HUES64 (cell line): ENCODE data around the gene IQCN.

Experiments used
- H3K27ac ChIP-seq: 2 replicates; pipeline ENCODE4 v1.7.0; 2013; ENCODE audit warnings: low read depth, low read length, inconsistent platforms
- H3K27me3 ChIP-seq: 2 replicates; pipeline ENCODE4 v1.6.1; 2013; ENCODE audit warnings: mild to moderate bottlenecking, low read length; ENCODE audit not compliant: insufficient read depth
- H3K36me3 ChIP-seq: 2 replicates; pipeline ENCODE4 v1.6.1; 2013; ENCODE audit warnings: mild to moderate bottlenecking, low read length; ENCODE audit not compliant: insufficient read depth
- H3K4me1 ChIP-seq: 2 replicates; pipeline ENCODE4 v1.6.1; 2013; ENCODE audit warnings: mild to moderate bottlenecking, low read length, moderate library complexity; ENCODE audit not compliant: insufficient read depth
- H3K4me3 ChIP-seq: 2 replicates; pipeline ENCODE4 v1.5.1; 2013; ENCODE audit warnings: mild to moderate bottlenecking, low read length, moderate library complexity
- H3K9ac ChIP-seq: 2 replicates; pipeline ENCODE4 v1.6.1; 2013; ENCODE audit warnings: mild to moderate bottlenecking, low read depth, low read length
- H3K9me3 ChIP-seq: 2 replicates; pipeline ENCODE4 v1.6.1; 2013; ENCODE audit warnings: low read depth, low read length; ENCODE audit not compliant: insufficient read depth
- WGBS: fragments of 150-250, 120-280 bp; methylation state at CpG from one replicate; pipeline ENCODE4 v1.1.7; 2013; ENCODE audit warnings: missing lambda C conversion rate; 5-methylcytosine and 5-hydroxymethylcytosine counted together

IQCN gene

DNA sequence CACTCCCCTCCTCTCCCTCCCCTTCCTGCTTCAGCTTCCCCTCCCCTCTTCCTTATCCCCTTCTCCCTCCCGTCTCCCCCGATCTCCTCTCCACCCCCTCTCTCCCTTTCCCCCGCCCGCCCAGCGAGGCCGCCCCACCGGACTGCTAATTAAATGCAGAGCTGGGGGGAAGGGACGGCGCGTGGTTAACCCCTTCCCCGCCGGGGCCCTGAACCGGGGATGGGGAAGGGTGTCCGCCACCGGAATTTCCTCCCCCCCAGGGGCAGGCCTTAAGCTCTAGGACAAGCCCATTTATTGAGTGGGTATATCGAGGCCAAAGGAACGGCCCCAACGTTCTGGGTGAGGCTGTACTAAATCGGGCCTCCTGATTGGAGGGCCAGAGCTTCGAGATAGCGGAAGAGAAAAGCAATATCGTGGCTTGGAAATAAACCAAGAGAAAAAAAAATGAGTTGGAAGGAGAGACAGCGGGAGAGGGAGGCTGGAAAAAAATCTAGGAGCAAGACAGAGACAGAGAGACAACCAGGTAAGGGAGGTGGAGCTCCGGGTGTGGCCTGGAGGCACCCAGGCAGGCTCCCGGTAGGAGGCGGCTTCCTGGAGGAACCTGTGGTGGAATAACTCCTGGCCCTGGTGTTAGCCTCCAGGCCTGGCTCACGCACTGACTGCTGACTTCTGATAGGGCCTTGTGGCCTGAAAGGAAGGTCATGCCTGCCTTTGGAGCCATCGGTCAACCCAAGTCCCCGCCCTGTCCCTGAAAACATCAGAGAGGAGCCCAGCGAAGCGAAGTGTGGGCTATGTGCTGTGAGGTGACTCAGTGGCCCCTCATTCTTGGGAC lies 18.8 kb upstream of the IQCN start:
- Histone ChIP-seq H3K9ac (peak overlapping the region; percentile 79), H3K4me3 (peak overlapping the region; percentile 83), H3K9me3 (no peaks in the 10 kb centered on the region), H3K36me3 (no peaks in the 10 kb centered on the region), H3K27ac (peak overlapping the region; percentile 97), H3K4me1 (peaks cover 18% of the 10 kb centered on the region), H3K27me3 (no peaks in the 10 kb centered on the region)
- WGBS: 3% methylated on average over 27 of the region's 31 CpGs

DNA sequence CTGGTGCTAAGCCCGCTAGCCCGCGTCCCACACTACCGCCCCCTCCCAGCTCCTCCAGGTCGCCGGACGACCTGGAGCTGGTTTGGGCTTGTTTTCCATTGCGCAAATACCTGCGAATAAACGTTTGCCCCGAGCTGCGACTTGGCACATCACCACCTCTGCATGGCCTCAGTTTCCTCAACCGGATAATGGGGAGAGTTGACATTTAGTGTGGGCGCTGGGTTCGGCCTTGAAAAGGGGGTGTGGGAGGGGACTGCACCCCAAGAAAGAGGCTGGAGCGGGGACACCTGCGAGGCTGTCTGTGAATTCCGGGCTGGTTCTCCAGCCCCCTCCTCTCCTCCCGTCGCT lies 18.2 kb upstream of the IQCN start:
- H3K4me3 ChIP-seq: peak overlapping the region; percentile 83
- H3K4me1 ChIP-seq: peaks cover 21% of the 10 kb centered on the region
- WGBS: 0% methylated on average over 20 of the region's 20 CpGs
- no peaks in the 10 kb centered on the region for H3K9me3 ChIP-seq
- H3K27me3 ChIP-seq: no peaks in the 10 kb centered on the region
- peak overlapping the region; percentile 97 for H3K27ac ChIP-seq
- H3K9ac ChIP-seq: peak overlapping the region; percentile 79
- H3K36me3 ChIP-seq: no peaks in the 10 kb centered on the region

DNA sequence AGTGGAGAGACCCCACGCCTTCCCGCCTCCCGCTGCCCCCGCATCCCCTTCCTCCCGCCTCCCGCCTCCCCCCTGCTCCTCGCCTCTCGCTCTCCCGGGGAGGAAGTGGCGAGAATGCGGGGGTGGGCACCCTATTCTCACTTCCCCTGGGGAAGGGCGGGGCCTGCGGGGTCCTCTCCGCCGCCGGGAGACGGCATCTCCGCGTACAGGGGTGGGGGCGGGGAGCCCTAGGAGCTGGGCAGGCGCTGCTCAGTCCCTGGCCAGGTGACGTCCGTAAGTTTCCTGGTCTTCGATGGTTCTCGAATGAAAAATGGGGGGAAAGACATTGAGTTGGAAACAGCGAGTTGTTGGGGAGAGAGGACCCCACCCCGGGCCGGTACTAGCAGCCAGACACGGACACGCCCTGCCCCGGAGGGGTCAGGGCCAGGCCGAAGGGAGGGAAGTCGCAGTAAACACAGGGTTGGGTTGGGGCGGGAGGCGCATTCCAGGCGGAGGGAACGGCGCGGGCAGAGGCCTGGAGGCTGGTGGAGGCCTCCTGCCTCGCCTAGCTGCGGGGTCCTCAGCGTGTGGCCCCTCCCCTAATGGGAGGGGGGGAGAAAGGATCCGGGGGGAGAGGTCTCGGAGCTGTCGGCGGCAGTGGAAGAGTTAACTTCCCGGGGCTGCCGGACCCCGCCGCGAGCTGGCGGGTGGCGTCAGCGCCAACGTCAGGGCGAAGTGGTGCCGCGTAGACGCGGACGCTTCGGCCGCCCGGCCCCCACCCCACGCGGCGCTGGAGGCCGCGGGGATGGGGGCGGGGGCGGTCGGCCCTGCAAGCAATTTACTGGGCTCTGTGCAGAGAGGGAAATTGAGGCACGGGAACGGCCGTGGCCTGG lies 17.6 kb upstream of the IQCN start:
- Histone ChIP-seq H3K4me1 (peaks cover 22% of the 10 kb centered on the region), H3K27me3 (no peaks in the 10 kb centered on the region)
- under 1% methylated on average over 75 of the region's 75 CpGs for WGBS

DNA sequence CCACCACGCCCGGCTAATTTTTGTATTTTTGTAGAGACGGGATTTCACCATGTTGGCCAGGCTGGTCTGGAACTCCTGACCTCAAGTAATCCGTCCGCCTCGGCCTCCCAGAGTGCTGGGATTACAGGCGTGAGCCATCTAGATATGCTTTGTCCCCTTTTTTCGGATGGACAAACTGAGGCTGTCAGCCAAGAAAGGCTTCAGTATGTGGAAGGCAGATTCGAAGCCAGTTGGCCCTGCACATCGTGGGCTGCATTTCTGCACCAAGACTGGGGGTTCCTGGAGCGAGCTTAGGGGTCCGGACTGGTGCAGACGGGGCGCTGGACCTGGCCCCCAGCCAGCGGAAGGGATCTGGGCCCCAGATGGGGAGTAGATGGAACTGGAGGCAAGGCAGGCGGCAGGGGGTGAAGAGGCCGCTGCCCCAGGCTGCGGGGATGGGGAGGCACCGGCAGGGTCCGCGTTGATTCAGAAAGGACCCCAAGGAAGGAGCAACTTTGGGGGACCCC lies 16.8 kb upstream of the IQCN start:
- Histone ChIP-seq H3K27me3 (no peaks in the 10 kb centered on the region), H3K9ac (peak overlapping the region; percentile 79), H3K4me1 (peaks cover 22% of the 10 kb centered on the region), H3K4me3 (peak overlapping the region; percentile 83), H3K27ac (peak overlapping the region; percentile 97), H3K9me3 (no peaks in the 10 kb centered on the region), H3K36me3 (no peaks in the 10 kb centered on the region)
- 50% methylated on average over 21 of the region's 21 CpGs for WGBS

More for the DNA sequence above, 17.6 kb upstream of the IQCN start:
- Histone ChIP-seq H3K36me3 (no peaks in the 10 kb centered on the region), H3K9ac (peak overlapping the region; percentile 79), H3K4me3 (peak overlapping the region; percentile 83), H3K9me3 (no peaks in the 10 kb centered on the region), H3K27ac (peak overlapping the region; percentile 97)

DNA sequence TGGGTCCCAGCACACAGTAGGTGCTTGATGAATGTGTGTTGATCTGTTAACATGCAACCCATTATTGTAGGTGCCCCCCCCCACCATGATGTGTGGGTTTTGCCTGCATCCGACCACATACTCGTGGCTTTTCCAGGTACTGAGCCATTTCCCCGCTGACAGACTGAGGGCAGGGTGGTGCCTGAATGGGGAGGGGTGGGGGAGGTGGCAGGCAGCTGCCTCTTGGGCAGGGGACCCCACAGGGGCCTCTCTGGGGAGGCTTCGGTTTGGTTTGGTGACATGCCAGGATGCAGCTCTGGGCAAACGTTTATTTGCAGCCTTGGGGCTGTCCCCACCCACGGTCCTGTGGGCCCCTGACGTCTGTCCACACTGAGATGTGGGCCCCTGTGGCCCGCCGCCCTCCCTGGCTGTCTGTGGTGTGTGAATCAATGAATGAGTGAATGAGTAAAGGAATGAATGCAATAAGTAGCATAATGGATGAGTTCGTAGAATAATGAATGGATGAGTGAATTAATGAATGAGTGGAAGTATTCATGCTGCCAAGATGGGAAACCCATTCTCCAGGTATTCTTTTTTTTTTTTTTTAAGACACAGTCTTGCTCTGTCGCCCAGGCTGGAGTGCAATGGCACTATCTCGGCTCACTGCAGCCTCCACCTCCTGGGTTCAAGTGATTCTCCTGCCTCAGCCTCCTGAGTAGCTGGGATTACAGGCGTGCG lies 16.2 kb upstream of the IQCN start:
- WGBS: 80% methylated on average over 14 of the region's 14 CpGs
- H3K4me1 ChIP-seq: peaks cover 22% of the 10 kb centered on the region
- H3K27ac ChIP-seq: no peak overlapping the region
- H3K9me3 ChIP-seq: no peaks in the 10 kb centered on the region
- no peaks in the 10 kb centered on the region for H3K27me3 ChIP-seq
- H3K9ac ChIP-seq: no peak overlapping the region
- H3K4me3 ChIP-seq: no peak overlapping the region
- no peaks in the 10 kb centered on the region for H3K36me3 ChIP-seq

DNA sequence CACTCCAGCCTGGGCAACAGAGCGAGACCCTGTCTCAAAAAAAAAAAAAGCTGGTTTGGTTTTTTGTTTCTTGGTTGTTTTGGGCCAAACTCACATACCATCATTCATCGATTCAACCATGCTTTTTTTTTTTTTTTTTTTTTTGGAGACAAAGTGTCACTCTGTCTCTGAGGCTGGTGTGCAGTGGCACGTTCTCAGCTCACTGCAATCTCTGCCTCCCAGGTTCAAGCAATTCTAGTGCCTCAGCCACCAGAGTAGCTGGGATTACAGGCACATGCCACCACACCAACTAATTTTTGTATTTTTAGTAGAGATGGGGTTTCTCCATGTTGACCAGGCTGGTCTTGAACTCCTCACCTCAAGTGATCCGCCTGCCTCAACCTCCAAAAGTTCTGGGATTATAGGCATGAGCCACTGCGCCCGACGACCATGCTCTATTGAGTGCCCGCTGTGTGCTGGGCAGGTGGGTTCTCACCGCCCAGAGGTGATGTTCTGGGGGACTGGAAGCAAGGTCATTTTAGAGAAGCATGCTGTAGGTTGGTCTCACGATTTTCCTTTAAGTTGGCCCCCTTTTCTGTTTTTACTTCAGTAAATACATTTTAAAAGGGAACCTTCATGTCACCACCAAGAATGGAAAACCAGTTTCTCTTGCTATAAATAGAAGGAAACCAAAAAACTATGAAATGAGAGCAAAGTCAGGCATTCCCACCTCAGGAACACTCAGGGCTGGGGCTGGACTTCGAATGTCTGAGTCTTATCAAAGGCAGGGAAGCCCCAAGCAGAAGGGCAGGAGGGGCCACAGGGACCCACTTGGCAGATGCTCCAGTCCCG lies 15.4 kb upstream of the IQCN start:
- peaks cover 22% of the 10 kb centered on the region for H3K4me1 ChIP-seq

DNA sequence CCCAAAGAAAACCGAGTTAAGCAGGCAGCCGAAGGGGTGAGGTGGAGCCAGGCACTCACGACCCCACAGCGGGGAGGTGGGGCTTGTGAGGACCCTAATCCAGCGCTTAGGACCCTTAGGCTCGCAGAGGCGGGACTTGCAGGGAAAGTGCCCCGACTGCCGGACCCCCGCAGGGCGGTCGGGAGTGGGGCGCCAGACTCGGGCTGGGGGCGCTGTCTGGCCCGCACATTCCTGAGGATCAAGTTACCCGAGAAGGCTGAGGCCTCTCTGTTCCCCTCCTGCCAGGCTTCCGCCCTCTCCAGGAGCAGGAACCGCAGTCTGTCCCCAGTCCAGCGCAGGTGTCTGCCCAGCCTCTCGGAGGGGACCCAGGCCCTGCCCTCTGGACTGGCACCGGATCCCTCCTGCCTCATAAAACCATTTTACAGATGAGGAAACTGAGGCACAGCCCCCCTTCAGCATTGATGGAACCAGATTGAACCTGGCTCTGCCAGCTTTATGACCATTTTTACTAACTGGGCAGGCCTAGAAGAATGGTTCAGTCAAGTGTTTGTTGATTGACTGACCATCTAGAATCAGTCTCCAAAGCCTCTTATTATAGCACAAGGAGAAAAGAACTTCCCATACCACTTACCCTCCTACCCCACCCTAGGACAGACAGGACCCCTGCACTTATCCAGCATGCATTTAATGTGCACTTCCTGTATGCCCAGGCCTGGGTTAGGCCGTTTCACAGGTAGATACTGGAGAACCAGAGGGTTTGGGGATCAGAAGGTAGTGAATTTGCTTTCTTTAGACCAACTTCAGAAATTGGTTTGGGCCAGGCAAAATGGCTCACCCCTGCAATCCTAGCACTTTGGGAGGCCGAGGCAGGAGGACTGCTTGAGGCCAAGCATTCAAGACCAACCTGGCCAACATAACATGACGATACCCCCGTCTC lies 13.9 kb upstream of the IQCN start:
- Histone ChIP-seq H3K4me1 (peaks cover 14% of the 10 kb centered on the region), H3K9me3 (no peaks in the 10 kb centered on the region), H3K4me3 (peak overlapping the region; percentile 43), H3K27me3 (no peaks in the 10 kb centered on the region), H3K27ac (peak overlapping the region; percentile 68), H3K36me3 (no peaks in the 10 kb centered on the region), H3K9ac (peak overlapping the region; percentile 47)
- 15% methylated on average over 26 of the region's 26 CpGs for WGBS

More for the DNA sequence above, 15.4 kb upstream of the IQCN start:
- Histone ChIP-seq H3K4me3 (no peak overlapping the region), H3K9me3 (no peaks in the 10 kb centered on the region), H3K36me3 (no peaks in the 10 kb centered on the region), H3K9ac (no peak overlapping the region), H3K27ac (no peak overlapping the region), H3K27me3 (no peaks in the 10 kb centered on the region)
- 86% methylated on average over 12 of the region's 12 CpGs for WGBS

DNA sequence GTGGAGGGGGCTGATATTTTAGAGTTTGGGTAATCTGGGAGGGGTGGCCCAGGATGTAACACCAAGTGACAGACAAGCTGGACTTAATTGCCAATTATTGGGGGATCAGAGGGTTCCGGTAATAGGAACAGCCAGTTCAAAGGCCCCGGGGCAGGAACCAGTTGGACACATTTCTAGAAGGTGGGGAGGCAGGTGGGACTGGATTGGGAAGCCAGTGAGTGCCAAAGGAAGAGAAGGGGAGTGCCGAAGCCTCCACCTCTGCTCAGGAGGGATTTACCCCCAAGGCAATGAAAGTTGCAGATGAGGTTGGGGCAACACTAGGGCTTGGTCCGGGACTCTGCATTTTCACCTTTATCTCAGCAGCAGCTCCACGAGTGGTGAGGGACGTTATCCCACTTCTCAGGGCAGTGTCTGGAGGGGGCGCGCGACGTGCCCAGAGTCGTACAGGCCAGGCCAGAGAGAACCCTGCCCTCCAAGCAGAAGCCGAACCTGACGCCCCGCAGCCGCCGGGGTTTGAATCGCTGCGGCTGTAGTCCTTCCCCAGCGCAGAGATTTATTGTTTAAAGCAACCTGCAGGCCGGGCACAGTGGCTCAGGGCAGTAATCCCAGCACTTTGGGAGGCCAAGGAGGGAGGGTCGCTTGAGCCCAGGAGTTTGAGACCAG lies 12.9 kb upstream of the IQCN start:
- Histone ChIP-seq H3K9me3 (no peaks in the 10 kb centered on the region), H3K36me3 (no peaks in the 10 kb centered on the region), H3K27me3 (no peaks in the 10 kb centered on the region), H3K9ac (peak overlapping the region; percentile 47), H3K4me3 (peak overlapping the region; percentile 43), H3K27ac (peak overlapping the region; percentile 68), H3K4me1 (peaks cover 12% of the 10 kb centered on the region)
- WGBS: 41% methylated on average over 21 of the region's 21 CpGs

DNA sequence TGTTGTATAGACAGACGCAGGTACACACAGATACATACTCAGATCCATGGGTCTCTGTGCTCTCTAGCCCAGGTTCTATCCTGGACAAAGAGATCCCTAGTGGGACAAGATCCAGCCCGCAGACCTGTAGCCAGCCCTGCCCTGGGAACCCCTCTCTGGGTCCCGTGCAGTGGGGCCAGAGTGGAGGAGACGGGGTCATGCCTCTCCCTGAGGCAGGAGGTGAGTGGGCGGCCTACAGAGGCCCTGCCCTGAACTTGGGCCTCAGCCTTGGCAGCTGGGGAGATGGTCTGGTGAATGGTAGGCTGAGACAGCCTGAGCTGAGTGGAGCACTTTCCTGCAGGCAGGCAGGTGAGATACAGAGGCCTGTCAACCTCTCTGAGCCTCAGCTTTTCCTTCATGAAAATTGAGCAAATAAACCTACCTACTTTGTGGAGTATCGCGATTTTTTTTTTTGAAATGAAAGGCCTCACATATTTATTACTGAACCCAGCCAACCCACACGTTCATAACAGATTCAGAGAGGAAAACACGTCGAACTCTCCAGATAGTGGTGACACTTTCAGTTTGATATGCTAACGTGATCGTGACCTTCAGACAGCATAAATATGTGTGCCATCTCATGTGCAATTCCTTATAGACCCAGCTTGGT lies 10.6 kb upstream of the IQCN start:
- H3K4me3 ChIP-seq: no peak overlapping the region
- no peaks in the 10 kb centered on the region for H3K27me3 ChIP-seq
- peaks cover 11% of the 10 kb centered on the region for H3K4me1 ChIP-seq
- no peaks in the 10 kb centered on the region for H3K36me3 ChIP-seq
- no peak overlapping the region for H3K27ac ChIP-seq
- no peaks in the 10 kb centered on the region for H3K9me3 ChIP-seq
- H3K9ac ChIP-seq: no peak overlapping the region
- whole genome bisulfite sequencing: 89% methylated on average over 12 of the region's 12 CpGs
